Measurements from ENCODE around the gene ST3GAL6.

DNA sequence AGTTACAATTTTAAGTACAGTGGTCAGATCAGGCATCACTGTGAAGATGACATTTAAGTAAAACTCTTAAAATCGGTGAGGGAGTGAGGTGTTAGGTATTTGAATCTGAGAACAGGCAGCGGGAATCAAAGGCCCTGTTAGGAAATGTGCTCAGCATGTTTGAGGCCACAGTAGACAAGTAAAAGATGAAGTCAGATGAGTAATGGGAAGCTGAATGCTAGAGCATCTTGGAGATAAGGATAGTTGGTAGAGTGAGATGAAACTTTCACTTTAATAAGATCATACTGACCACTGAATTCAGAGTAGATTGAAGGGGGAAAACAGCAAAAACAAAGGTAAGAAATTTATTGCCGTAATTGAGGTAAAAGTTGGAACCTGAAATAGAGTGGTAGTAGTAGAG, 76.7 kb downstream of the ST3GAL6 start:
- TF ChIP-seq, protein P1, sequence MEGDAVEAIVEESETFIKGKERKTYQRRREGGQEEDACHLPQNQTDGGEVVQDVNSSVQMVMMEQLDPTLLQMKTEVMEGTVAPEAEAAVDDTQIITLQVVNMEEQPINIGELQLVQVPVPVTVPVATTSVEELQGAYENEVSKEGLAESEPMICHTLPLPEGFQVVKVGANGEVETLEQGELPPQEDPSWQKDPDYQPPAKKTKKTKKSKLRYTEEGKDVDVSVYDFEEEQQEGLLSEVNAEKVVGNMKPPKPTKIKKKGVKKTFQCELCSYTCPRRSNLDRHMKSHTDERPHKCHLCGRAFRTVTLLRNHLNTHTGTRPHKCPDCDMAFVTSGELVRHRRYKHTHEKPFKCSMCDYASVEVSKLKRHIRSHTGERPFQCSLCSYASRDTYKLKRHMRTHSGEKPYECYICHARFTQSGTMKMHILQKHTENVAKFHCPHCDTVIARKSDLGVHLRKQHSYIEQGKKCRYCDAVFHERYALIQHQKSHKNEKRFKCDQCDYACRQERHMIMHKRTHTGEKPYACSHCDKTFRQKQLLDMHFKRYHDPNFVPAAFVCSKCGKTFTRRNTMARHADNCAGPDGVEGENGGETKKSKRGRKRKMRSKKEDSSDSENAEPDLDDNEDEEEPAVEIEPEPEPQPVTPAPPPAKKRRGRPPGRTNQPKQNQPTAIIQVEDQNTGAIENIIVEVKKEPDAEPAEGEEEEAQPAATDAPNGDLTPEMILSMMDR (IDR thresholded peaks at IDR 0.05; ENCODE audit: low read depth, low read length, missing input control) = no peak
- no peak for TF ChIP-seq GABPA (IDR thresholded peaks at IDR 0.05 in 1 of 2, conservative IDR thresholded peaks at IDR 0.05 in 1 of 2)
- TF ChIP-seq SP1 (IDR thresholded peaks at IDR 0.05) = no peak
- no peak for TF ChIP-seq JUND (IDR thresholded peaks at IDR 0.05)
- no peak for TF ChIP-seq TAF1 (conservative IDR thresholded peaks at IDR 0.05)
- no peak for TF ChIP-seq RAD21 (IDR thresholded peaks at IDR 0.05)
- TF ChIP-seq, protein P2, sequence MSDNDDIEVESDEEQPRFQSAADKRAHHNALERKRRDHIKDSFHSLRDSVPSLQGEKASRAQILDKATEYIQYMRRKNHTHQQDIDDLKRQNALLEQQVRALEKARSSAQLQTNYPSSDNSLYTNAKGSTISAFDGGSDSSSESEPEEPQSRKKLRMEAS (IDR thresholded peaks at IDR 0.05) = no peak

Data from liver (tissue), 3 donors.